OCI-M1 (cell line): Measurements from ENCODE around the gene HTN3.
"Not testable (repeated sequence)": the region's sequence is repeated elsewhere in the genome, so short reads cannot be mapped to it uniquely, and the experiment has no call there.

Source experiments
- DNase-seq: peaks from one replicate; lab custom pipeline; 2025; lab: John Stamatoyannopoulos, UW

The HTN3 gene

DNA sequence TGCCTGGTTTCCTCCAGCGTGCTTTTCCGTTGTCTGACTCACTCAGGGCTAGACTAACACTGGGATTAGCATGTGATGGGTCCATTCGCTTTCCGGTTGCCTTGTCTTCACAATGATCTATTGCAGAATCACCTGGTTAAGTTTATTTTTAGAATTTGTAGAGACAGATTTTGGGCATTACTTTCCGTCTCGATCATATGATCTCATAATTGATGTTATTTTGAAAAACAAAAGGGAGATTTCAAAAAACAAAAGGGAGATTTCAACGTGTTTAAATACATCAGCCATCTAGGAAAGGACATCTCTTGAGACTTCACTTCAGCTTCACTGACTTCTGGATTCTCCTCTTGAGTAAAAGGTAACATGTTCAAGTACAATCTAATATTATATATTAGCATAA, at the start of gene HTN3:
Gene HTN3, plus strand, starts transcription at position 301 of the 400 bp plus-strand sequence. CDS start 2,282 bp downstream, outside the sequence.
- DNase-seq, result not testable (repeated sequence)

DNA sequence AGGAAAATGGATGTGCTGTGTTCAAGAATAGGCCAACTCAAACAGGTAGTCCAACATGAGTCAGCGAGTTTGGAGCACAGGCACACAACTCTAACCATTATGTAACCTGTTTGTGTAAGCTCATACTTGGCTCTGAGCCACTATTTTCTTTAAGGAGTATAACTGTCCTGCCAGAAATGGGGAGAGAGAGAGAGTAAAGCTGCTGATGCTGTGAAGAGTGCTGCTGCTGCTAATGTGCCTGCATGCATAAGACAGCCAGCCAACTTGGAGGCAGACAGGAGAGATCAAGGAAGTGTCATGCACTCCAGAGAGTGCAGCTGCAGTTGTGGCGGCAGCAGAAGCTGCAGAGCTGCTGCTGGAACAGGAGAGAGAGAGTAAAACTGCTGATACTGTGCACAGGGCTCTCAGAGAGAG, 44.2 kb upstream of the HTN3 start:
- DNase-seq, result no peak

DNA sequence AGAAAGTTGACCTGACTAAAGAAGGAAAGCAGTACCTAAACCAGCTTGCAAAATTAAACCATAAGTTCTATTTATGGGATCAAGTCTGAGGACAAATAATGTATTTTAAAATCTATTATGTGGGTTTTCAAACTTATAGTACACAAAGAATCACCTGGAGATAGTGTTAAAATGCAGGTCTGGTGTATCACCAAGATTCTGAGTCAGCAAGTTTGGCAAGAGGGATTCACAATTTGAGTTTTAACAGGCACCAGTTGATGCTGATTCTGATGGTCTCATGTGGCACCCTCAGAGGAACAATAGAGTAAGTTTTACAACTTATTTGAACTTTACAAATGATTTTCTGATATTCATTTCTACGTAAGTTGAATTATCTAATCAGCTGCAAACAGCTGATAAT, 41.6 kb upstream of the HTN3 start:
- no peak for DNase-seq

DNA sequence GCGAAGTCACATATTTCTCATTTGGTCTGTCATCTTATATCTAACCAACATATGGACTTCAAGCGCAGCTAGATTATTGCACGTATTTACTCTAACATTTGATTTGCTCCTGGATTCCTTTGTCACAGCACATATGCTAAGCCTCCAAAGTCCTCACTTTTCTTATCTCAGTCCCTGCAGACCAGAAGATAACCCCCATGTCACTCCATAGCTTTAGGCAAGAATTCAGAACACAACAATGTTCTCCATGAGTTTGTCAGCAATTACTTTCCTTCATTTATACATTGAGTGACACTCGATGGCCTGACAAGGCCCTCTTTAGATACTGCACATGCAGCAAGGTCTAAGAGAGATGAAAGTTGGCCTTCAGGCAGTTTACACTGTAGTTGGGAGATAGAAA, 37.2 kb upstream of the HTN3 start:
- DNase-seq, result peak; percentile 63

DNA sequence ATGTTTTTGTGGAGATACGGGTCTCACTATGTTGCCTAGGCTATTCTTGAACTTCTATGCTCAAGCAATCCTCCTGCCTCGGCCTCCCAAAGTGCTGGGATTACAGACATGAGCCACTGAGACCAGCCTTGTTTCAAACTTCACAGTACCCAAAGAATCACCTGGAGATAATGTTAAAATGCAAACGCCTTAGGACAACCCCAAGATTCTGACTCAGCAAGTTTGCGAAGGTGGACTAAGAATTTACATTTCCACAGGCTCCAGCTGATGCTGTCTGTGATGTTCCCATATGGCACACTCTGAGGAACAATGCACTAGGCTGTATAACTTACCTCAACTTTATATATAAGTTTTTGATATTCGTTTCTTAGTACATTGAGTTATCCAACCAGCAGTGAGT, 33.5 kb upstream of the HTN3 start:
- DNase-seq, result no peak

DNA sequence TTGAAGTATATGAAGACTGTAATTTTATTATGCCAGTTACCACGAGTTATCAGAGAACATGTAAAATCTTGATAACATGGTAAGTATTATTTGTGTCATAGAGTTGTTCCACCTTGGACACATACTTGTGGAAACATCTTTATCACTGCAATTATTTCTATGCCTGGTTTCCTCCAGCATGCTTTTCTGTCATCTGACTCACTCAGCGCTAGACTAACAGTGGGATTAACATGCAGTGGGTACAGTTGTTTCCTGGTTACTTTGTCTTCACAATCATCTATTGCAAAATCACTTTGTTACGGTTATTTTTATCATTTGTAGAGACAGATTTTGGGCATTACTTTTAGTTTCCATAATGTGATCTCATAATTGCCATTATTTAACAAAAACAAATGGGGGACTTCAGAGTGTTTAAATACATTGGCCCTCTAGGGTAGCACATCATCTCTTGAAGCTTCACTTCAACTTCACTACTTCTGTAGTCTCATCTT, 32.7 kb upstream of the HTN3 start, which contains the start of gene STATH:
Gene STATH, plus strand, starts transcription at position 441 of the 491 bp plus-strand sequence. CDS start 2,472 bp downstream, outside the sequence.
- DNase-seq, result no peak

DNA sequence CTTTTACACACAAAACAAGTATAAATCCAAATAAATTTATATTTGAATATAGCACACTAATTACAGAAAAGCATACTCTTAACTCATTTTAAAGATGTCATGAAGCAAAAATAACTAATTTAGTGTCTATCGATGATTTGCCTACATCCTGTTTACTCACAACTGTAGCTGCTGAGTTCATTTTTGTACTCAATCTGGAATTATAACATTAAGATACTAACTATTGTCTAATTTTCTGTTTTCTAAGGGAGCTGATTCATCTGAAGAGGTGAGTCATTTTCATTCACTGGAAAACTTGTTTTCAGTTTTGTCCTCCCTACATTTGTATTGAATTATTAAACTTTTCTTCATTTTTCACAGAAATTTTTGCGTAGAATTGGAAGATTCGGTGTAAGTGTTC, 28.8 kb upstream of the HTN3 start:
- no peak for DNase-seq

DNA sequence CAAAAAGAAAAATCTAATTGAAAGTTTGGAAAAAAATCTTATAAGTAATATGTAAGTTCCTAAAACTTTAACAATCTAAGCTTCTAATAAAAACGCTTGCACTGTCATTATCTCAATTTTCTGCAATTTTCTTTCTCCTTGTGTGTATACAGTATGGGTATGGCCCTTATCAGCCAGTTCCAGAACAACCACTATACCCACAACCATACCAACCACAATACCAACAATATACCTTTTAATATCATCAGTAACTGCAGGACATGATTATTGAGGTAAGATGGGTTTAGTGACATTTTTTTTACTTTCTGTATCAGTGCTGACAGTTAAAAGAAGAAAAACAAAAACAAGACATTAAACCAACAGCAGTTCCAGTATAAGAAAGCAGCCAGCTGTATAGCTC, 27.5 kb upstream of the HTN3 start:
- peak; percentile 92 for DNase-seq

DNA sequence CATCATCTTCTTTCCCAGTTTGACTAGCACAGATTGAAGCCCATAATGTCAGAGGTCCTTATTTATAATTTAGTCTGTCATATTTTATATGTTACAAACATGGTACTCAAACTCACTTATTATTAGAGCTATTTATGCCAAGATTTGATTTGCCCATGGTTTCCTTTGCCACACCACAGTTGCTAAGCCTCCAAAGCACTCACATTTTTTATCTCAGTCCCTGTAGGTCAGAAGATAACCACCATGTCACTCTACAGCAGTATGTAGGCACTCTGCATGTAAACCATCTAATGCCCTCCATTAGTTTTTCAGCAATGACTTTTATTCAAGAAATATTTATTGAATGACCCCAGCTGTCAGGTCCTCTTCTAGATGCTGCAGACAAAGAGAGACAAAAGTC, 25.8 kb upstream of the HTN3 start:
- DNase-seq, result no peak

DNA sequence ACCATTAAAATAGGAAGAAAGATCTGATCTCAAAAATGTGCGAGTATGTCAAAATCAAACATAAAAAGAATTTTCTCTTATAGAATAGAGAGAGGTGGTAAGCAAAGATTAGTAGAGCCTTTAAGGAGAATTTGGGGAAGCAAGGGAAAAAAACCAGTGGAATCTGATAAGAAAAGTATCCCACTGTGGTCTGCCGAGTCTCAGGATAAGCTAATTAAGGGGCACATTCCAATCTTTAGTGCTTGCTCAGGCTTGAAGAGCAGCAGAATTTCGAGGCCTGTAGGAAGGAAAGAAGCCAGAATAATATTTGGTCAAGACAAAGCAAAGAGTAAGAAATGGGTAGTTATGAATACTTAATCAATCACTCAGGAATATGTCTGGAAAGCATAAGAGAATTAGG, 19.5 kb upstream of the HTN3 start:
- DNase-seq, result no peak

DNA sequence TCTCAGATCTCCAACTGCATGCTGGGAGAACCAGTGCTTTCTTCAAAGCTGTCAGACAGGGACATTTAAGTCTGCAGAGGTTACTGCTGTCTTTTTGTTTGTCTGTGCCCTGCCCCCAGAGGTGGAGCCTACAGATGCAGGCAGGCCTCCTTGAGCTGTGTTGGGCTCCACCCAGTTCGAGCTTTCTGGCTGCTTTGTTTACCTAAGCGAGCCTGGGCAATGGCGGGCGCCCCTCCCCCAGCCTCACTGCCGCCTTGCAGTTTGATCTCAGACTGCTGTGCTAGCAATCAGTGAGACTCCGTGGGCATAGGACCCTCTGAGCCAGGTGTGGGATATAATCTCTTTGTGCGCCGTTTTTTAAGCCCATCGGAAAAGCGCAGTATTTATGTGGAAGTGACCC, 9.3 kb upstream of the HTN3 start:
- not testable (repeated sequence) for DNase-seq

DNA sequence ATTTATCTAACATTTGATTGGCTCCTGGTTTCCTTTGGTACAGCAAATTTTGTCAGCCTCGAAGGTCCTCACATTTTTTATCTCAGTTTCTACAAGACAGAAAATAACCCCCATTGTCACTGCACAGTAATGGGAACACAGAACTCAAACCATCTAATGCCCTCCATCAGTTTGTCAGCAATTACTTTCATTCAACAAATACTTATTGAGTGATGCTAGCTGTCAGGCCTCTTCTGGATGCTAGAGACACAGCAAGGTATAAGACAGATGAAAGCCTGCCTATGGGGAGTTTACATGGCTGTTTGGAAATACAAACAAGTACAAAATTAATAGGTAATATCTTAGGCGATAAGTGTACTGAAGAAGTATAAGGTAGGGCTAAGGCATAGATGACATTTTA, 5.0 kb upstream of the HTN3 start:
- DNase-seq, result no peak

DNA sequence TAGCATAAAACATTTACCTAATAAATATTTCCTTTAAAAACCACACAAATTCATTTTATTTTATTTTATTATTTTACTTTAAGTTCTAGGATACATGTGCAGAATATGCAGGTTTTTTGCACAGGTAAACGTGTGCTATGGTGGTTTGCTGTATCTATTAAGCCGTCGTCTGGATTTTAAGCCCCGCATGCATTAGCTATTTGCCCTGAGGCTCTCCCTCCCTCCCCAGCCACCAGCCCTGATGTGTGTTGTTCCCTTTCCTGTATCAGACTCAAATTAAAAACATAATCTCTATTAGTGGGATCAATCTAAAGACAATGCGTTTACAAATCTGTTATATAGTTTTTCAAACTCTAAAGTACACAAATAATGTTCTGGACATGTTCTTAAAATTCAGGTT, 1.2 kb upstream of the HTN3 start:
- no peak for DNase-seq

DNA sequence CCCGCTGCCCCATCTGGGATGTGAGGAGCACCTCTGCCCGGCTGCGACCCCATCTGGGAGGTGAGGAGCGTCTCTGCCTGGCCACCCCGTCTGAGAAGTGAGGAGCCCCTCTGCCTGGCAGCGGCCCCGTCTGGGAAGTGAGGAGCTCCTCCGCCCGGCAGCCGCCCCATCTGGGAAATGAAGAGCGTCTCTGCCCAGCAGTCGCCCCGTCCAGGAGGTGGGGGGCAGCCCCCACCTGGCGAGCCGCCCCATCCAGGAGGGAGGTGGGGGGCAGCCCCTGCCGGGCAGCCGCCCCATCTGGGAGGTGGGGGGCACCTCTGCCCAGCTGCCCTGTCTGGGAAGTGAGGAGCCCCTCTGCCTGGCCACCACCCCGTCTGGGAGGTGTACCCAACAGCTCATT, 9.3 kb downstream of the HTN3 start:
- DNase-seq, result not testable (repeated sequence)

DNA sequence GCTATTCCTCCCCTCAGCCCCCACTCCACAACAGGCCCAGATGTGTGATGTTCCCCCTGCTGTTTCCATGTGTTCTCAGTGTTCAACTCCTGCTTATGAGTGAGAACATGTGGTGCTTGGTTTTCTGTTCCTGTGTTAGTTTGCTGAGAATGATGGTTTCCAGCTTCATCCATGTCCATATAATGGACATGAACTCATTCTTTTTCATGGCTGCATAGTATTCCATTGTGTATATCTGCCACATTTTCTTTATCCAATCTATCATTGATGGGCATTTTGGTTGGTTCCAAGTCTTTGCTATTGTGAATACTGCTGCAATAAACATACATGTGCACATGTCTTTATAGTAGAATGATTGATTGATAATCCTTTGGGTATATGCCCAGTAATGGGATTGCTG, 11.7 kb downstream of the HTN3 start:
- not testable (repeated sequence) for DNase-seq

DNA sequence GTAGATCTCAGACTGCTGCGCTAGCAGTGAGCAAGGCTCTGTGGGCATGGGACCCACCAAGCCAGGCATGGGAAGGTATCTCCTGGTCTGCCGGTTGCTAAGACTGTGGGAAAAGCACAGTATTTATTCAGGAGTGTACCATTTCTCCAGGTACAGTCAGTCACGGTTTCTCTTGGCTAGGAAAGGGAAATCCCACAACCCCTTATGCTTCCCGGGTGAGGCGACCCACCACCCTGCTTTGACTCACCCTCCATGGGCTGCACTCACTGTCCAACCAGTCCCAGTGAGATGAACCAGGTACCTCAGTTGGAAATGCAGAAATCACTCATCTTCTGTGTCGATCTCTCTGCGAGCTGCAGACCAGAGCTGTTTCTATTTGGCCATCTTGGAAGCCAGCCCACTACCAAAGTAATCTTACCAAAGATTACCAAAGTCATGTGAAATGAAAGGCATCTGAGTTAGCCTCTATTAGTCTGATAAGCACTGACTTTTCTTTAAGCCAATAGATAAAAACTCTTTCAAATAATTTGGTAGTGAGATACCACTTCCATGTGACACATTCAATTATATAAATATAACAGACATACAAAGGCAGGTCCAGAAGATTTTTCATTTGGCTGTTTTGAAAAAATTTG, 13.5 kb downstream of the HTN3 start:
- no peak for DNase-seq

DNA sequence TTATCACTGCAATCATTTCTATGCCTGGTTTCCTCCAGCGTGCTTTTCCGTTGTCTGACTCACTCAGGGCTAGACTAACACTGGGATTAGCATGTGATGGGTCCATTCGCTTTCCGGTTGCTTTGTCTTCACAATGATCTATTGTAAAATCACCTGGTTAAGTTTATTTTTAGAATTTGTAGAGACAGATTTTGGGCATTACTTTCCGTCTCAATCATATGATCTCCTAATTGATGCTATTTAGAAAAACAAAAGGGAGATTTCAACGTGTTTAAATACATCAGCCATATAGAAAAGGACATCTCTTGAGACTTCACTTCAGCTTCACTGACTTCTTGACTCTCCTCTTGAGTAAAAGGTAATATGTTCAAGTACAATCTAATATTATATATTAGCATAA, 21.9 kb downstream of the HTN3 start, which contains the start of gene HTN1:
Gene HTN1, plus strand, starts transcription at position 301 of the 400 bp plus-strand sequence. CDS start 2,639 bp downstream, outside the sequence.
- not testable (repeated sequence) for DNase-seq

DNA sequence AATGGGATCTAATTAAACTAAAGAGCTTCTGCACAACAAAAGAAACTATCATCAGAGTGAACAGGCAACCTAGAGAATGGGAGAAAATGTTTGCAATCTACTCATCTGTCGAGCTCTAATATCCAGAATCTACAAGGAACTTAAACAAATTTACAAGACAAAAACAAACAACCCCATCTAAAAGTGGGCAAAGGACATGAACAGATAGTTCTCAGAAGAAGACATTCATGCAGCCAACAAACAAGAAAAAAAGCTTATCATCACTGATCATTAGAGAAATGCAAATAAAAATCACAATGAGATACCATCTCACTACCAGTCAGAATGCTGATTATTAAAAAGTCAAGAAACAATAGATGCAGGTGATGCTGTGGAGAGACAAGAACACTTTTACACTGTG, 28.3 kb downstream of the HTN3 start:
- not testable (repeated sequence) for DNase-seq

DNA sequence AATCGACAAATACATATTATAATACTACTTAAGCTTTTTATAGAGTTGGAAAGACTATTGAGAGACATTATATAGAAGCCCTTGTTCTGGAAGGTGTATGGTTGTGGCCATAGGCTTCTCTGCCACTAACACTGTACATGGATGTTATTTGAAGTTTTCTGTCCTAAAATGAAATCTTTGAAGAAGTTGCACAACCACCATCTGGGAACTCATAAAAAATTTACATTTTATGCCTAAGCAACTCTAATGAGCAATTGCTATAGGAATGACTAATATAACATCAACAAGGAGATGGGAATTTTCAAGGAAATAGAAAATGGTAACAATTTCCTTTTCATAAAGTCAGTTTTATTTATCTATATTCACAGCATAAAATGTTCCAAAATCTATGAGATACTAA, 29.4 kb downstream of the HTN3 start:
- DNase-seq, result no peak

DNA sequence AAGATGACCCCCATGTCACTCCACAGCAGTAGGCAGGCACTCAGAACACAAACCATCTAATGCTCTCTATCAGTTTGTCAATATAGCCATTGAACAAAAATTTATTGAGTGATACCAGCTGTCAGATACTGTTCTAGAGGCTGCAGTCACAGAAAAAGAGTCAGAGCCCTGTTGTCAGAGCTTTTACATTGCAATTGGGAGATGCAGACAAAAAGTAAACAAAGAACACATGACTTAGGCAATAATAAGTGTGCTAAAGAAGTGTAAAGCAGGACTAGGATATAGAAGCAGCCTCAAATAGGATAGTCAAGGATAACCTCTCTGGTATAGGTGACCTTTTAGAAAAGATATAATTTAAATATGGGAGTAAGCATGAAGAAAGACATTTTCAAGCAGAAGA, 30.9 kb downstream of the HTN3 start:
- no peak for DNase-seq

DNA sequence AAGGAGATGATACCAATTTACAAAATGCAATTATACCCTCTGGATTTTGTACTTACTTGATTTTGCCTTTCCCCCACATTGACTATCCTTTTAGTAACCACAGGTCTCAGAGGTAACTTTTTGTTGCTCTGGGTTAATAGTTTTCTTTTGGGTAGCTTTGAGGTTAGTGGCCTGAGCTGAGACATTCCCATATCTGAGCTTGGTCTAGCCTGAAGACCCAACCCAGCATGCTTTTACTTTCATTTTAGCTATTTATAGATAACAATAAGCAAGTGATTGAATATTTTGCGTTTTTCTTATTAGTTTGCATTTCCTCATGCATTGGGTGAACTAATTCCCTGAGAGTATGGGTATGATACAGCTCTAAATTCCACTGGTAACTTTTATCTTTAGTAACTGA, 33.7 kb downstream of the HTN3 start:
- peak; percentile 65 for DNase-seq

DNA sequence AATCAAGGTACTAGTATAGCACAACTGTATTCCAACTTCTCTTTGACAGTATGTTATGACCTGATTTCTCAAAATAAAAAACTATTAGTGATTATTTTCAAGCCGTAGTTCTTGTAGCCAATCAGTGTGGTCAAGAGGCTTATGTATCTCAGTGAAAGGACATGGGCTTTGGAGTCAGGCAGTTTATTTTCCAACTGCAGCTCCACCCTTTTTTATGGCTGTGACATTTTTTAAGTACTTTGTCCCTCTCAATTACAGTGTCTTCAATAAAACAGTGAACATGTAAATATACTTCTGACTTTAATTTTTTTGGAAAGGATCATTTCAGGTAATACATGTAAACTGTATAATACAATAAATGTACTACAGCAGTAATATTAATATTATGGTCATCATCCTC, 51.9 kb downstream of the HTN3 start:
- no peak for DNase-seq
